Tibial artery (tissue), 4 donors: ENCODE measurements around the gene GSG1L.

Experiments
- DNase-seq, 2 donors: peaks; one replicate each; pipeline ENCODE4 v3.0.0-alpha.2; 2019
- H3K27ac ChIP-seq, 2 donors: fragments of 200-600 bp; sonication (generic) in 1 of 2; 1 replicate in 1 of 2; 2 replicates in 1 of 2; pipeline ENCODE4 v1.5.1; 2018 to 2019; ENCODE audit warnings: mild to moderate bottlenecking in 1 of 2
- H3K27me3 ChIP-seq, 2 donors: fragments of 200-600 bp; sonication (generic) in 1 of 2; one replicate each; pipeline versions ENCODE4 v1.5.1 to v1.6.0; 2016 to 2019
- H3K36me3 ChIP-seq, 3 donors: fragments of 200-600 bp; sonication (generic) in 2 of 3; one replicate each; pipeline ENCODE4 v1.5.1; 2016 to 2019; ENCODE audit warnings: mild to moderate bottlenecking in 2 of 3
- H3K4me1 ChIP-seq, 4 donors: fragments of 200-600 bp; sonication (generic) in 2 of 4; 1 replicate in 3 of 4; 2 replicates in 1 of 4; pipeline ENCODE4 v1.5.1; 2016 to 2019
- H3K4me3 ChIP-seq, 2 donors: fragments of 200-600 bp; sonication (generic) in 1 of 2; 1 replicate in 1 of 2; 2 replicates in 1 of 2; pipeline ENCODE4 v1.5.1; 2018 to 2019; ENCODE audit warnings: mild to moderate bottlenecking in 2 of 2
- H3K9me3 ChIP-seq, 3 donors: fragments of 200-600 bp; sonication (generic) in 1 of 3; one replicate each; pipeline ENCODE4 v1.5.1; 2016 to 2019
- intact Hi-C: fragments of 100-400 bp; cut with DNase I; formaldehyde crosslinking; loops from one replicate; pipeline ENCODE4 v1.15.0; 2023; ENCODE audit warnings: low total_unique reads
- TF ChIP-seq, protein P1 (sequence below), 2 experiments: fragments of 200-600 bp in 1 of 2; fragments of 450-650 bp in 1 of 2; IDR thresholded peaks; one replicate each; pipeline ENCODE4 v1.5.1; 2017 to 2019; ENCODE audit warnings: antibody characterized with exemption in 2 of 2, mild to moderate bottlenecking in 1 of 2, moderate library complexity in 1 of 2

GSG1L gene

GRCh38 chr16:27841911-27842310, 221.6 kb downstream of the GSG1L start:
- Histone ChIP-seq H3K4me1 (no peaks in the 10 kb centered on the region), H3K9me3 (peaks cover 0 to 2% (median 0%) of the 10 kb centered on the region in 3 donors), H3K4me3 (no peak overlapping the region), H3K27me3 (no peaks in the 10 kb centered on the region), H3K36me3 (no peaks in the 10 kb centered on the region), H3K27ac (no peak overlapping the region)
- DNase-seq, result peak in 1 of 2 donors; percentile 9
- intact Hi-C loops, result no loop called here
- TF ChIP-seq, protein P1, sequence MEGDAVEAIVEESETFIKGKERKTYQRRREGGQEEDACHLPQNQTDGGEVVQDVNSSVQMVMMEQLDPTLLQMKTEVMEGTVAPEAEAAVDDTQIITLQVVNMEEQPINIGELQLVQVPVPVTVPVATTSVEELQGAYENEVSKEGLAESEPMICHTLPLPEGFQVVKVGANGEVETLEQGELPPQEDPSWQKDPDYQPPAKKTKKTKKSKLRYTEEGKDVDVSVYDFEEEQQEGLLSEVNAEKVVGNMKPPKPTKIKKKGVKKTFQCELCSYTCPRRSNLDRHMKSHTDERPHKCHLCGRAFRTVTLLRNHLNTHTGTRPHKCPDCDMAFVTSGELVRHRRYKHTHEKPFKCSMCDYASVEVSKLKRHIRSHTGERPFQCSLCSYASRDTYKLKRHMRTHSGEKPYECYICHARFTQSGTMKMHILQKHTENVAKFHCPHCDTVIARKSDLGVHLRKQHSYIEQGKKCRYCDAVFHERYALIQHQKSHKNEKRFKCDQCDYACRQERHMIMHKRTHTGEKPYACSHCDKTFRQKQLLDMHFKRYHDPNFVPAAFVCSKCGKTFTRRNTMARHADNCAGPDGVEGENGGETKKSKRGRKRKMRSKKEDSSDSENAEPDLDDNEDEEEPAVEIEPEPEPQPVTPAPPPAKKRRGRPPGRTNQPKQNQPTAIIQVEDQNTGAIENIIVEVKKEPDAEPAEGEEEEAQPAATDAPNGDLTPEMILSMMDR (IDR thresholded peaks at IDR 0.05), result no peak

GRCh38 chr16:27841061-27841801, 222.3 kb downstream of the GSG1L start:
- Histone ChIP-seq H3K27me3 (no peaks in the 10 kb centered on the region), H3K9me3 (peaks cover 0 to 8% (median 0%) of the 10 kb centered on the region in 3 donors), H3K27ac (no peak overlapping the region), H3K4me3 (no peak overlapping the region), H3K4me1 (no peaks in the 10 kb centered on the region), H3K36me3 (no peaks in the 10 kb centered on the region)
- intact Hi-C loops, result no loop called here
- DNase-seq, result peak in 1 of 2 donors; percentile 48
- TF ChIP-seq, protein P1 (IDR thresholded peaks at IDR 0.05), result no peak

- TF ChIP-seq, protein P1 (IDR thresholded peaks at IDR 0.05), result no peak
- intact Hi-C loops, result no loop called here
- H3K36me3 ChIP-seq, result no peaks in the 10 kb centered on the region
These were observed 223.0 kb downstream of the GSG1L start for GRCh38 chr16:27840311-27841060.

GRCh38 chr16:27839419-27839818, 224.1 kb downstream of the GSG1L start:
- Histone ChIP-seq H3K36me3 (no peaks in the 10 kb centered on the region), H3K27me3 (no peaks in the 10 kb centered on the region), H3K9me3 (peaks cover 0 to 8% (median 0%) of the 10 kb centered on the region in 3 donors), H3K4me3 (no peak overlapping the region), H3K4me1 (no peaks in the 10 kb centered on the region), H3K27ac (no peak overlapping the region)
- DNase-seq, result no peak
- TF ChIP-seq, protein P1 (IDR thresholded peaks at IDR 0.05), result no peak
- intact Hi-C loops, result no loop called here

More at GRCh38 chr16:27840311-27841060, 223.0 kb downstream of the GSG1L start:
- peak in 1 of 2 donors; percentile 35 for DNase-seq
- no peaks in the 10 kb centered on the region for H3K27me3 ChIP-seq
- H3K9me3 ChIP-seq, result peaks cover 0 to 8% (median 0%) of the 10 kb centered on the region in 3 donors
- H3K27ac ChIP-seq, result no peak overlapping the region
- no peak overlapping the region for H3K4me3 ChIP-seq
- no peaks in the 10 kb centered on the region for H3K4me1 ChIP-seq

GRCh38 chr16:27838536-27839175, 224.9 kb downstream of the GSG1L start:
- H3K27me3 ChIP-seq, result no peaks in the 10 kb centered on the region
- no peaks in the 10 kb centered on the region for H3K4me1 ChIP-seq
- H3K9me3 ChIP-seq, result peaks cover 0 to 8% (median 0%) of the 10 kb centered on the region in 3 donors
- no peak overlapping the region for H3K4me3 ChIP-seq
- H3K27ac ChIP-seq, result no peak overlapping the region
- intact Hi-C loops, result no loop called here
- TF ChIP-seq, protein P1 (IDR thresholded peaks at IDR 0.05), result no peak
- DNase-seq, result no peak
- H3K36me3 ChIP-seq, result no peaks in the 10 kb centered on the region
